ENCODE results near the gene GULP1.
"Not testable (repeated sequence)": the region's sequence is repeated elsewhere in the genome, so short reads cannot be mapped to it uniquely, and the experiment has no call there.

GULP1 gene

GRCh38 chr2:188277786-188278185, 13.9 kb upstream of the GULP1 start:
- H3K4me3 ChIP-seq (ENCODE audit: control insufficient read depth, low read depth, low read length), result no peak overlapping the region
- DNase-seq (ENCODE audit: low read depth), result no peak
- TF ChIP-seq, protein P1, sequence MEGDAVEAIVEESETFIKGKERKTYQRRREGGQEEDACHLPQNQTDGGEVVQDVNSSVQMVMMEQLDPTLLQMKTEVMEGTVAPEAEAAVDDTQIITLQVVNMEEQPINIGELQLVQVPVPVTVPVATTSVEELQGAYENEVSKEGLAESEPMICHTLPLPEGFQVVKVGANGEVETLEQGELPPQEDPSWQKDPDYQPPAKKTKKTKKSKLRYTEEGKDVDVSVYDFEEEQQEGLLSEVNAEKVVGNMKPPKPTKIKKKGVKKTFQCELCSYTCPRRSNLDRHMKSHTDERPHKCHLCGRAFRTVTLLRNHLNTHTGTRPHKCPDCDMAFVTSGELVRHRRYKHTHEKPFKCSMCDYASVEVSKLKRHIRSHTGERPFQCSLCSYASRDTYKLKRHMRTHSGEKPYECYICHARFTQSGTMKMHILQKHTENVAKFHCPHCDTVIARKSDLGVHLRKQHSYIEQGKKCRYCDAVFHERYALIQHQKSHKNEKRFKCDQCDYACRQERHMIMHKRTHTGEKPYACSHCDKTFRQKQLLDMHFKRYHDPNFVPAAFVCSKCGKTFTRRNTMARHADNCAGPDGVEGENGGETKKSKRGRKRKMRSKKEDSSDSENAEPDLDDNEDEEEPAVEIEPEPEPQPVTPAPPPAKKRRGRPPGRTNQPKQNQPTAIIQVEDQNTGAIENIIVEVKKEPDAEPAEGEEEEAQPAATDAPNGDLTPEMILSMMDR (IDR thresholded peaks at IDR 0.05; ENCODE audit: control insufficient read depth, insufficient read depth, low read depth, low read length, missing control alignments), result no peak

DNA sequence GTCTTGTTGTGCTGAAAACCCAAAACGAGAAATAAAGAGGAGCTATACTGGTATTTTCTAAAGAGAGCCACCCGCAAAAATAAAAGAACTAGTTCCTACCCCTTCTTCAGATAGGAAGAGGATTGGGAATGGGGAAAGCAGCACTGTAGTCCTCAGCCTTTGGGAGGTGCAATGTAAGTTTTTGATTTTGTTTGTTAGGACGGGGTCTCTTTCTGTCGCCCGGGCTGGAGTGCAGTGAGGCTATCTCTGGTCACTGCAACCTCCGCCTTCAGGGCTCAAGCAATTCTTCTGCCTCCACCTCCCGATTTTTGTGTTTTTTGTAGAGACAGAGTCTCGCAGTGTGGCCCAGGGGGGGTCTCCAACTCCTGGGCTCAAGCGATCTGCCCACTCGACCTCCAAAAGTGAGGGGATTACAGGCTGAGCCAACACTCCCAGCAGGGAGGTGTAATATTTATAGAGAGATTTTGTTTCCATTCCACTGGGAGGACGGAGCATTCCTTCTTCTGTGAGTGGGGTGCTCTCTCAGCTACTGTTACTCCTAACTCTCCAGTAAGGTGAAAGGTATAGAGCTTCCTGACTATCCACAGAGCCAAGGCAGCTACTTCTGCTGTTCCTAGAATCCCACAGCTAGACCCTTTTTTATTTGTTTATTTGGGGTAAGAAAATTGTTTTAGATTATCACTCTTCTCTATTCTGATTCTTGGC, 13.1 kb upstream of the GULP1 start:
- H3K4me3 ChIP-seq (ENCODE audit: control insufficient read depth, low read depth, low read length), result no peak overlapping the region
- no peak for DNase-seq (ENCODE audit: low read depth)
- TF ChIP-seq, protein P1 (IDR thresholded peaks at IDR 0.05; ENCODE audit: control insufficient read depth, insufficient read depth, low read depth, low read length, missing control alignments), result no peak

GRCh38 chr2:188279093-188279445, 12.6 kb upstream of the GULP1 start:
- TF ChIP-seq, protein P1 (IDR thresholded peaks at IDR 0.05; ENCODE audit: control insufficient read depth, insufficient read depth, low read depth, low read length, missing control alignments), result no peak
- no peak overlapping the region for H3K4me3 ChIP-seq (ENCODE audit: control insufficient read depth, low read depth, low read length)
- DNase-seq (ENCODE audit: low read depth), result no peak

- TF ChIP-seq, protein P1 (IDR thresholded peaks at IDR 0.05; ENCODE audit: control insufficient read depth, insufficient read depth, low read depth, low read length, missing control alignments), result no peak
- DNase-seq (ENCODE audit: low read depth), result no peak
Observed at GRCh38 chr2:188280811-188281222, 10.9 kb upstream of the GULP1 start.

GRCh38 chr2:188282907-188283306, 8.8 kb upstream of the GULP1 start:
- H3K4me3 ChIP-seq (ENCODE audit: control insufficient read depth, low read depth, low read length), result no peak overlapping the region

More at GRCh38 chr2:188280811-188281222, 10.9 kb upstream of the GULP1 start:
- H3K4me3 ChIP-seq (ENCODE audit: control insufficient read depth, low read depth, low read length), result no peak overlapping the region

GRCh38 chr2:188284251-188284650, 7.4 kb upstream of the GULP1 start:
- H3K4me3 ChIP-seq (ENCODE audit: control insufficient read depth, low read depth, low read length), result not testable (repeated sequence)

More at GRCh38 chr2:188282907-188283306, 8.8 kb upstream of the GULP1 start:
- TF ChIP-seq, protein P1 (IDR thresholded peaks at IDR 0.05; ENCODE audit: control insufficient read depth, insufficient read depth, low read depth, low read length, missing control alignments), result no peak
- no peak for DNase-seq (ENCODE audit: low read depth)

GRCh38 chr2:188285049-188285448, 6.6 kb upstream of the GULP1 start:
- no peak overlapping the region for H3K4me3 ChIP-seq (ENCODE audit: control insufficient read depth, low read depth, low read length)
- DNase-seq (ENCODE audit: low read depth), result no peak
- TF ChIP-seq, protein P1 (IDR thresholded peaks at IDR 0.05; ENCODE audit: control insufficient read depth, insufficient read depth, low read depth, low read length, missing control alignments), result no peak

More at GRCh38 chr2:188284251-188284650, 7.4 kb upstream of the GULP1 start:
- DNase-seq (ENCODE audit: low read depth), result not testable (repeated sequence)
